Loucy (cell line): ENCODE results near the gene FGA.
A peak's percentile ranks its signal among the peaks of the same experiment; 100 is the strongest.

Source experiments
- CTCF ChIP-seq: fragments of 200-600 bp; sonication (generic); conservative IDR thresholded peaks from 2 replicates; pipeline ENCODE4 v1.5.1; 2014; ENCODE audit warnings: mild to moderate bottlenecking, antibody characterized with exemption, low read length
- EZH2phosphoT487 ChIP-seq: fragments of 200-600 bp; IDR thresholded peaks from 2 replicates; pipeline ENCODE4 v1.6.1; 2018; ENCODE audit warnings: antibody characterized with exemption, mild to moderate bottlenecking, moderate library complexity, borderline replicate concordance

DNA sequence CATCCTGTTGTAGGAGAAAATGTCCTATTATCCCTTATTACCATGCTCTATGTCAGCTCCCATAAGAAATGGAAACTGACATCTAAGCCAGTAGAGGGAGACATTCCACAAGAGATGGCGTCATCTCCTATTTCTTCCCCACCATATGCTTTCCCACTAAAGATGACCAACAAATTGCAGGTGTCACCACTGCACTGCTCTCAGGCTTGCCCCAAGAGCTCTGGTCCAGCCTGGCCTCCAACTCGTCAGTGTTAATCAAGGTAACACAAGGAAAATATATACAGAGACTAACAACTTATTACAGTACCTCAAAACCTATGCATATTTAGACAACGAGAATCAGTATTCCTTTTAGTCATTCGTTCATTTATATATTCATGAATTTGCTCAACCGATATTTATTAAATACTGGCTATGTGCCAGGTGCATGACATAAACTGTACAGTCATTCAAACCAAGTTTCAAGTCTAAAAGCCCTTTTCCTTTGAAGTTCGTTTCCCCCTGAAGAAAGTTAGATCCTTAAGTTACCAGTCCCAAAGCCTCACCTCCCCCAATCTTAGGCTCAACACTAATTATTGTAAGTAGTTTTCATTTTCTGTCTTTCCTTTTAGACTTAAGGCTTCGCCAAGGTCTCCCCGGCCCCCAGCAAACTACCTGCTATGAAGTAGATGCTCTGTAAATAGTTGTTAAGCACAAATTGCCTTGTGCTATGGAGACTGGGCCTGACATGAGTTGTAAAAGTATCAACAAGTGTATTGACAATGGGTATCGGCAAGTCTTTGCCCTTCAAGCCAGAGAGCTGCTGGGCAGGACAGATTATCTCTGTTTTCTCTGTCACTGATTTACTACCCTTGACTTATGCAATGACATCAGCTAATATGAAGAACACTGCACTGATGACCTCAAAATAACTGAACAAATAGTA is 30.8 kb downstream of the FGA start:
- peak; percentile 80 for TF ChIP-seq CTCF
- TF ChIP-seq EZH2phosphoT487 = no peak
